Measurements from ENCODE around the gene ASB7.
"Not testable (repeated sequence)": the region's sequence is repeated elsewhere in the genome, so short reads cannot be mapped to it uniquely, and the experiment has no call there.

Gene ASB7

GRCh38 chr15:100653608-100654007 lies 51.2 kb downstream of the ASB7 start:
- no peak for DNase-seq

- no peak for DNase-seq
Measured at GRCh38 chr15:100658895-100659294, 56.5 kb downstream of the ASB7 start.

DNA sequence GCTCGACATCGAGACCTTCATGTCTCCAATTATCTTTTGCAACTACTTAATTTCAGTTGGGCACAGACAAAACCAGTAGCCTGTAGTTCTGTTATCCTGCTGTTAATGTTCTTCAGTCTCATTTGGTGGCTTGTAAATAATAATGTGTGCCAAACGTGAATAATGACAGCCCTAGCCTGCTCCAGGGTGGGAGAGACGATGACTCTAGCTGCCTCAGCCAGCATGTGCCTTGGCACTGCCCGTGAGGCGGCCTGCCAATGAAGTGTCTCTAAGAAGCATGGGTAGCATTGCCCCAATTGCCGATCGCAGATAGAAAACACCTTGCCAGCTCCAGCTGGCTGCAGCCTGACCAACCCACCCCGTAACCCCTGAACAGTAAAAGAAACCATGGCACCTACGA lies 58.8 kb downstream of the ASB7 start:
- DNase-seq = no peak

GRCh38 chr15:100663086-100663914 lies 60.9 kb downstream of the ASB7 start:
- peak in 1 of 2 experiments; percentile 9 for DNase-seq

GRCh38 chr15:100663915-100664281 lies 61.5 kb downstream of the ASB7 start:
- no peak for DNase-seq

DNA sequence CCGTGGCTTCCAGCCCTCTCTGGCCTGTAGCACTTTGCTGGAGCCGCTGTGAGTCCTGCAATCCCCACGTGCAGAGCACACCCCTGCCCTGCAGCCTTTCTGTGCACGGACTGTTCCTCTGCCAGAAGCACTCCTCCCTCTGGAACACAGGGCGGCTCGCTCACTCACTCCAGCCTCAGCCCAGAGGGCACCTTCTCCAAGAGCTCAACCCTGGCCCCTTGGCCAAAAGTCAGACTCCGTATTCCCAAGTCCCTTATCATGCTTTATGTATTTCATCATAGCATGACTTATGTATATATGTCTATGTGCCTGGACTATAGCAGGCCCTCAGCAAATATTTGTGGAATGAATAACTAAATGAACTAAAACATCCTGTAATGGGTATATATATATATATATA lies 63.2 kb downstream of the ASB7 start:
- no peak for DNase-seq

DNA sequence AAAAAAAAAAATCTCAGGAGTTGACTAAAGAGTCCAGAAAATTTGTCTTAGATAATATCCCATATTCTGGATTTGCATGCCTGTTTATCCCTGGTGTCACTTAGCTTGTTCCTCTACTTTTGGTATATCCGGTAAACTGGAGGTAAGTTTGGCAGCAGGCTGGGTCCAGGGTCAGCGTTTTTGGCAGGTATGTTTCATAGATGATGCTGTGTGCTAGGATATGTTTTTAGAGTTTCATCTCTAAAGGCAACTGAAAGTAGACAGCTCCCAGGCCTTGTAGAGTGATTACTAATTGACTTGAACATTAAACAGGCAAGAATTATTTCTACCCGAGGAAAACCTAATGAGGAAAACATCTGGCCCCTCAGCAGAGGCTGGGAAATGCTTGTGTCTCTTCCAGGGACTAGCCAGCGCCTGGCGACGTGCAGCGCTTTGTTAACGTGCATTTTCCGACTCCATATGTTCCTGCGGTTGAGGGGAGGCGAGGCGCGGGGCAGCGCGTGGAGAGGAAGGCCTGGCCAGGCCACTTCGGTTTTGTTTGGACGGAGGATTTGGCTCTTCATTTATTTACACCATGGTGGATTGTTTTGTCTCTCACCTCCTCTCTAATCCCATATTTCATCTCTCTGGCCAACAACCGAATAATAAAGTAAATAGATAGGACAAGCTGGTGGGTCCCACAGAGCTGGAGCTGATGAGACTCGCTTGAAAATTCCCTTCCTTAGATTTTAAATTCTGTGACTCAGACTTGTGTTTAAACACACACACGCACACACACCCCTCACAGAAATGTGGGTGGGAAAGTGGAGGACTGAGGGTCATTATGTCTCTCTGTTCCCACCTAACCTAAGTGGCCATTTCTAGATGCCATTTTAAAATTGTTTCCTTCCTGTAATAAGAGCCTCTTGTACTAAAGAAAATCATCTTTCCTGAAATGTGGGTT lies 65.3 kb downstream of the ASB7 start:
- DNase-seq = no peak

DNA sequence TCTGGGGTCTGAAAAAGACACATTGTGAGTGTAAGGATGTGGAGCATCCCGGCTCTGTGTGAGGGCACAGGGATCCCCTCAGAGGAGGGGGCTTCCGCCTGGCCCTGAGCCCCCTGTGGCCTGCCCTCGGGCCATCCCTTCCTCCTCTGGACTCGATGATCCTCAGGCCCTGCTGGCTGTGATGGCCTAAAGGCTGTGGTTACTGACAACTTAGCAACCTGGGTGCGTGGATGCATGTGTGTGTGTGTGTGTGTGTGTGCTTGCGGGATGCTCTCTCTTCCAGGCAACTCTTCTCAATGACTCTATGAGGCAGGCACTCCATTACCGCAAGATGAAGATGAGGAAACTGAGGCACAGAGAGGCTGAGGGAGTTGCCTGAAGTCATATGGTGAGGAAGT lies 66.0 kb downstream of the ASB7 start:
- no peak for DNase-seq

- DNase-seq = no peak
Measured at GRCh38 chr15:100669260-100669659, 66.9 kb downstream of the ASB7 start.

DNA sequence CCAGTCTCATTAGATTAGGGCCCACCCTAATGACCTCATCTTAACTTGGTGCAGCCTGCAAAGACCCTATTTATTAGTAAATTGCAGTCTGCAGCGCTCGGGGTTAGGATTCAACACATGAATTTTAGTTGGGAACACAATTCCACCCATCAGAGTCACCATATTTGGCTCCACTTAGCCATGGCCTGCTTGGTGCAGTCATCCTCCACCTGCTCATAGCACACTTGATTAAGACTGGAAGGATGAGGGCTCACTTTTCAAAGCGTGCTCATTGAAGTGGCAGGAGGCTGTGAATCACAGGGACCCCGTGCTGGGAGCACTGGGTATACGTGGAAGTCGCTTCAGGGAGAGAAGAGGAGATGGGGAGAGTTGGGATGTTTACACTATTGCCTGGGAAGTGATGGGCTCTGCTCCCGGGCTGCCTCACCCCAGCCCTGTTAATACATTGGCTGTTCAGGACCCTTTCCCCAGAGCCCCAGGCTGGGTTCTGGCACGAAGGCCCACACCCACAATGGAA lies 68.2 kb downstream of the ASB7 start:
- no peak for DNase-seq

GRCh38 chr15:100671124-100671680 lies 68.8 kb downstream of the ASB7 start:
- no peak for DNase-seq

DNA sequence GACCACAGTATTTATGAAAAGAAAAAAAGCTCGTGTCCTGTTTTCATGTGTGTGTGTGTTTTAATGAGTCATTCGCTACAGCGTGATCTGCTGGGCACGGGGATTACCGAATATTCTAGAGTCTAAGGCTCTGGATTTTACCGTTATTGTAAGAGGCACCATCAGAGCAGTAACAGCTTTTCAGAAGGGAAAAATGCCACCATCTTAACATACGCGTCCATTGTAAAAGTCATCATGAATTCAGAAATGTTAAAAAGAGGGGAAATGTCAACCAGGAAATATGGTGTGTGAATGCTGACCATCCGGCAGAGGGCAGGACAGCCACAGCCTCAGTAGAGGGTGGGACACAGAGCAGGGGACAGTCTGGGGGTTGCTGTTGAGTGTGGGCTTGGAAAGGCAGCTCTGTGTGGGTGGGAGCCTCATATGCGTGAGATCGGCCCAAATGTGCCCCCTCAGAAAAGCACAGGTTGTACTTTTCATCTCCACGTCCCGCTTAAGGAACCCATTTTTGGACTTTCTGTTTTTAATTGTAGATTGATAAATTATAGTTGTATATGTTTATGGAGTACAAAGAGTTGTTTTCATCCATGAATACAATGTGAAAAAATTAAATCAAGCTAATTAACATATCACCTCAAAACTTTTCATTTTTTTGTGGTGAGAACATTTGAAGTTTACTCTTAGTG lies 69.6 kb downstream of the ASB7 start:
- DNase-seq = peak in 1 of 2 experiments; percentile 17

- no peak for DNase-seq
Measured at GRCh38 chr15:100672959-100673358, 70.6 kb downstream of the ASB7 start.

DNA sequence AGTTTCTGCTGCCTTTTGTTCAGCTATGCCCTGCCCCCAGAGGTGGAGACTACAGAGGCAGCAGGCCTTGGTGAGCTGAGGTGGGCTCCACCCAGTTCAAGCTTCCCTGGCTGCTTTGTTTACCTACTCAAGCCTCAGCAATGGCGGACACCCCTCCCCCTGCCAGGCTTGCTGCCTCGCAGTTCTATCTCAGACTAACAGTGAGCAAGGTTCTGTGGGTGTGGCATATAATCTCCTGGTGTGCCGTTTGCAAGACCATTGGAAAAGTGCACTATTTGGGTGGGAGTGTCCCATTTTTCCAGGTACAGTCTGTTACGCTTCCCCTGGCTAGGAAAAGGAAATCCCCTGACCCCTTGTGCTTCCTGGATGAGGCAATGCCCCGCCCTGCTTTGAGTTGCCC lies 76.8 kb downstream of the ASB7 start:
- not testable (repeated sequence) for DNase-seq

- DNase-seq = no peak
Measured at GRCh38 chr15:100680726-100681125, 78.3 kb downstream of the ASB7 start.

DNA sequence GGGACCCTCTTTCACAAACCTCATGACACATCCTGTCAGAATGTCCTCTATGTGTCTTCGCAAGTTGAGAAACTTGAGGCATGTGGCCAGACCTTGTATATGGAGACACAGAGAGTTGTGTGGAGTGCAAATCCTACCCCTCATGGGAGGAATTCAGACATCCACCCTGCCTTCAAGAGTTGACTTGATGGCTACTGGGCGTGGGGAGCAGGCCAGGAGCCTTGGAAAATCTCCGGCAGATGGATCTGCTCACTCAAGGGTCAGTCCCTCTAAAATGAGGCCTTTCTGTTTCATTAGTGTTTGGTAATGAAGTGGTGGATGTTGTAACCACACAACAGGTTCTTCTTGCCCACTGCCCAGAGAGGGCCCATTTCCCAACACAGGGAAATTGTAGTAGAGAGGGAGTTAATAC lies 79.0 kb downstream of the ASB7 start:
- DNase-seq = no peak

GRCh38 chr15:100682468-100682867 lies 80.1 kb downstream of the ASB7 start:
- no peak for DNase-seq

DNA sequence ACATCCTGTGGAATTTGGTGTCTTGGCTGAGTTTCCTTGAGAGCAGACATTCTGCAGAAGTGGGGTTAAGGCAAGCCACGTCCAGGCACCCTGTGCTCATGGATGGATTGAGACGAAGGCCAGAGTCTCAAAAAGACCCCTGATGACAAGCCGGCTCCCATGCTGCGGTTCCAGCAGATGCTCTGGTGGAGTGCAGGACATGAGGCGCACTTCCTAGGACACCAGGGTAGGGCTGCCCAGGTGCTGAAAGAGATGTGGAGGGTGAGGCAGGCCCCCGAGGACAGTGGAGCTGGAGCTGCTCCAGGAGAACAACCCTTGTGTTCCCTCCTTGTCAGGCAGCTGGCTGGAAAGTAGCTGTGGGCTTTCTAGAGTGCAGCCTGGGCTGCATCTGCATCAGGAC lies 81.0 kb downstream of the ASB7 start:
- no peak for DNase-seq

- no peak for DNase-seq
Measured at GRCh38 chr15:100684591-100684990, 82.2 kb downstream of the ASB7 start.

GRCh38 chr15:100686021-100686724 lies 83.8 kb downstream of the ASB7 start:
- no peak for DNase-seq

DNA sequence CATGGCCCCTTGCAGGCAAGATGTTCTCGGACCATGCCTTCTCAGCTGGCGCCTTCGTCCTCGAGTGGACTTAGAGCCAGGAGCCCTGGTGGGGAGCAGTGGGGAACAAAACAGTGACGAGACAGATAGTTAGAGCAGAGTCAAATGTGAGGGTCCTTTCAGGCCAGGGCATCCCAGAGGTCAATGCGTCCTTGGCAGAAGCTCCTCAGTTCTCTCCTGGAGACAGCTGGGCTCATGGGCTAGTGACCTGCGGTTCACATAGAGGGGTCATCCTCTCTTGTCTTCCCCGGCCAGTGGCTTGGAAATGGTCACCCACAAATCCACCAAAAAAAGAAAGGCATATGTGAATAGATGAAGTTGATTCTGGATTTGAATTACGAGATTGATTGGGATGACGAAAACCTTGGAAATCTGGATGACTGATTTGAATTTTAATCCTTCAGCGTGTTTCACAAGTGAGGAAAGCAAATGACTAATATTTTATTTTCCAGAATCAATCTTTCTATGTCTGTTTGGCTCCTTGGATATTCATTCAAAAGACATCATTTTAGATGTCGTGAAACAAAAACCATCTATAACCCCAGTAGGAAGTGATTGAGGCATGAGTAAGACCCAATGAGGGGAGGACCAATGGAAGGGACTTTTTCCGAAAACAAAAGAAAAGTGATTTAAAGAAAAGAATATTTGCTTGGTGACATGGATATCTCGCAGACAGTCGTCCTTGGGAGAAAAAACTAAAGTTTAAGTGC lies 84.5 kb downstream of the ASB7 start:
- no peak for DNase-seq

Measured in SW 1271 (cell line).